ENCODE results near the gene WDFY3. TPM values are rescaled to one million over a fixed set of nuclear protein-coding genes. Genes with fewer than 3 reads are reported as not detected.

WDFY3 gene
- total RNA-seq, 1 experiment from 2014 or later: 23.0 TPM

Small RNA genes lying within 50 kb of the gene (small RNA-seq; reads per million reads assigned to genes)
- gene RN7SL552P: not detected
- not detected for gene RNU6-469P
